Thyroid gland (tissue), 4 donors: Measurements from ENCODE around the gene ATXN1.

ENCODE experiments used
- POLR2A ChIP-seq, 2 donors: fragments of 450-650 bp; IDR thresholded peaks; one replicate each; pipeline ENCODE4 v1.6.1; 2017; ENCODE audit warnings: antibody characterized with exemption in 2 of 2, mild to moderate bottlenecking in 2 of 2, moderate library complexity in 1 of 2
- TF ChIP-seq, protein P1 (sequence below), 6 experiments: fragments of 200-600 bp in 3 of 6; fragments of 450-650 bp in 3 of 6; sonication (generic) in 3 of 6; IDR thresholded peaks; one replicate each; pipeline ENCODE4 v1.5.1; 2016 to 2019; ENCODE audit warnings: antibody characterized with exemption in 6 of 6, mild to moderate bottlenecking in 2 of 6, inconsistent platforms in 1 of 6, moderate library complexity in 1 of 6

GRCh38 chr6:16649241-16649640 lies 112.0 kb downstream of the ATXN1 start:
- TF ChIP-seq, protein P1, sequence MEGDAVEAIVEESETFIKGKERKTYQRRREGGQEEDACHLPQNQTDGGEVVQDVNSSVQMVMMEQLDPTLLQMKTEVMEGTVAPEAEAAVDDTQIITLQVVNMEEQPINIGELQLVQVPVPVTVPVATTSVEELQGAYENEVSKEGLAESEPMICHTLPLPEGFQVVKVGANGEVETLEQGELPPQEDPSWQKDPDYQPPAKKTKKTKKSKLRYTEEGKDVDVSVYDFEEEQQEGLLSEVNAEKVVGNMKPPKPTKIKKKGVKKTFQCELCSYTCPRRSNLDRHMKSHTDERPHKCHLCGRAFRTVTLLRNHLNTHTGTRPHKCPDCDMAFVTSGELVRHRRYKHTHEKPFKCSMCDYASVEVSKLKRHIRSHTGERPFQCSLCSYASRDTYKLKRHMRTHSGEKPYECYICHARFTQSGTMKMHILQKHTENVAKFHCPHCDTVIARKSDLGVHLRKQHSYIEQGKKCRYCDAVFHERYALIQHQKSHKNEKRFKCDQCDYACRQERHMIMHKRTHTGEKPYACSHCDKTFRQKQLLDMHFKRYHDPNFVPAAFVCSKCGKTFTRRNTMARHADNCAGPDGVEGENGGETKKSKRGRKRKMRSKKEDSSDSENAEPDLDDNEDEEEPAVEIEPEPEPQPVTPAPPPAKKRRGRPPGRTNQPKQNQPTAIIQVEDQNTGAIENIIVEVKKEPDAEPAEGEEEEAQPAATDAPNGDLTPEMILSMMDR (IDR thresholded peaks at IDR 0.05), result no peak
- no peak for TF ChIP-seq POLR2A (IDR thresholded peaks at IDR 0.05)
